Lung (tissue), 12 donors: ENCODE results near the gene ATXN3. TPM values are rescaled to one million over a fixed set of nuclear protein-coding genes. Genes with fewer than 3 reads are reported as not detected.

ENCODE experiments used
- ATAC-seq: fragments of 200-7000 bp; cut with Tn5 transposase; one replicate; pipeline ENCODE4 v1.9.1; 2020; ENCODE audit warnings: moderate number of reproducible peaks; ENCODE audit not compliant: insufficient read depth, low FRiP score
- DNase-seq, 3 donors: peaks; one replicate each; pipeline ENCODE4 v3.0.0-alpha.2; 2013 to 2017
- H3K27ac ChIP-seq, 2 donors: one replicate each; pipeline ENCODE4 v1.5.1; 2013; ENCODE audit warnings: mild to moderate bottlenecking in 2 of 2, moderate library complexity in 2 of 2, control low read depth in 1 of 2, inconsistent platforms in 1 of 2, low read depth in 1 of 2, low read length in 1 of 2
- H3K27me3 ChIP-seq, 3 donors: one replicate each; pipeline ENCODE4 v1.5.1; 2013; ENCODE audit warnings: low read length in 2 of 3; ENCODE audit not compliant: control insufficient read depth in 3 of 3, insufficient read depth in 3 of 3
- H3K36me3 ChIP-seq, 4 donors: one replicate each; pipeline ENCODE4 v1.5.1; 2013; ENCODE audit warnings: low read length in 4 of 4, mild to moderate bottlenecking in 1 of 4, moderate library complexity in 1 of 4; ENCODE audit not compliant: control insufficient read depth in 4 of 4, insufficient read depth in 4 of 4
- H3K4me1 ChIP-seq, 5 donors: one replicate each; pipeline ENCODE4 v1.5.1; 2013; ENCODE audit warnings: low read length in 5 of 5, mild to moderate bottlenecking in 2 of 5, moderate library complexity in 1 of 5; ENCODE audit not compliant: control insufficient read depth in 5 of 5, insufficient read depth in 5 of 5
- H3K4me3 ChIP-seq: one replicate; pipeline ENCODE4 v1.5.1; 2013; ENCODE audit warnings: mild to moderate bottlenecking, control low read depth, moderate library complexity
- H3K9ac ChIP-seq, 2 donors: one replicate each; pipeline ENCODE4 v1.5.1; 2013; ENCODE audit warnings: low read length in 2 of 2, control low read depth in 1 of 2; ENCODE audit not compliant: insufficient read depth in 1 of 2
- H3K9me3 ChIP-seq, 4 donors: one replicate each; pipeline ENCODE4 v1.5.1; 2013; ENCODE audit warnings: low read length in 3 of 4, mild to moderate bottlenecking in 1 of 4, moderate library complexity in 1 of 4; ENCODE audit not compliant: control insufficient read depth in 4 of 4, insufficient read depth in 3 of 4
- CTCF ChIP-seq: IDR thresholded peaks from 2 replicates; pipeline ENCODE4 v1.5.1; 2012; ENCODE audit warnings: mild to moderate bottlenecking; ENCODE audit errors: control extremely low read depth, extremely low read depth
- WGBS, 2 donors: extraction: QIAGEN DNeasy Blood & Tissue Kit; methylation state at CpG; one replicate each; pipeline ENCODE4 v1.1.7; 2013; 5-methylcytosine and 5-hydroxymethylcytosine counted together
- polyA plus RNA-seq, 2 donors: library from polyadenylated mRNA; stranded (reverse); fragments of 200-250 nt; gene quantifications; one replicate each; pipeline ENCODE4 v1.2.1, GENCODE V29; 2013
- total RNA-seq, 2 donors: library from RNA; depleted of rRNA in 1 of 2; stranded (reverse); fragments of >200 nt in 1 of 2; gene quantifications; one replicate each; pipeline ENCODE4 v1.2.1, GENCODE V29; 2014 to 2021
- donor health status: control.
- donor health status: control.
- donor health status: Bipolar disorder and iron deficiency.
- donor health status: healthy.
- donor health status: DM: yes; HTN: yes; CAD: no.

The ATXN3 gene
- total and polyA plus RNA-seq, 4 donors = 13.7 to 68.1 (median 21.3) TPM

DNA sequence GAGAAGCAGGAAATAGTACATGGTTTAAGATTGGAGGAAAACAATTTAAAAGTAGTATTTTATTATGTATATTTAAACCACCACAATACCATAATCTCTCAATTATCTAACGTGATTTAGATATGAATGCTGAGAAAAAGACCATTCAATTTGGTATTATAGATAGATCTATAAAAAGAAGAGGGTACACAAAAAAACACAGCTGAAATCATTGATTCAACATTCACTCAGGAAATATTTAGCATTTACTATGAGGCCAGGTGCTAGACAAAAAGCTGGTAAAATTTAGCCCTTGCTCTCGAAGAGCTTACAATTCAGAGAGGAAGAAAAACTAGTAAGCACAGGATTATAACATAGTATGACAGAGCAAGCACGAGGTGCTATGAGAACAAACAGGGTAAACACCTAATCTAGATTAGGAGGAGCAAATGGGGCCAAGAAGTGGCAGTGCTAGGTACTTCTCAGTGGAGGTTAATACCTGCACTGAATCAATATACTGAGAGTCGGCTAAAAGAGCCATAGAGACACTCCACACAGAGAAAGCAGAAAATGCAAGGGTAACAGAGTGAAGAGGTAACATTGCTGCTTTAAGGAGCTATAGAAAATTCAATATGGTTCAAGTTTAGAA lies 94.1 kb downstream of the ATXN3 start:
- TF ChIP-seq CTCF = no peak
- Histone ChIP-seq H3K27ac (no peak overlapping the region), H3K27me3 (no peaks in the 10 kb centered on the region), H3K9me3 (no peaks in the 10 kb centered on the region), H3K36me3 (peaks cover 16 to 41% (median 26%) of the 10 kb centered on the region in 4 donors), H3K4me1 (no peaks in the 10 kb centered on the region), H3K4me3 (no peak overlapping the region), H3K9ac (no peak overlapping the region)
- no peak for ATAC-seq
- 72 to 86% methylated on average over 4 of the region's 4 CpGs for WGBS, 2 donors
- DNase-seq = no peak

- Histone ChIP-seq H3K27ac (no peak overlapping the region), H3K9me3 (no peaks in the 10 kb centered on the region), H3K4me1 (no peaks in the 10 kb centered on the region), H3K27me3 (no peaks in the 10 kb centered on the region), H3K4me3 (no peak overlapping the region), H3K9ac (no peak overlapping the region), H3K36me3 (peaks cover 12 to 37% (median 25%) of the 10 kb centered on the region in 4 donors)
- DNase-seq (no peak), ATAC-seq (no peak)
- no peak for TF ChIP-seq CTCF
- WGBS, 2 donors = 94 to 97% methylated on average over 3 of the region's 3 CpGs
Measured at GRCh38 chr14:92010644-92011043, 95.7 kb downstream of the ATXN3 start.

DNA sequence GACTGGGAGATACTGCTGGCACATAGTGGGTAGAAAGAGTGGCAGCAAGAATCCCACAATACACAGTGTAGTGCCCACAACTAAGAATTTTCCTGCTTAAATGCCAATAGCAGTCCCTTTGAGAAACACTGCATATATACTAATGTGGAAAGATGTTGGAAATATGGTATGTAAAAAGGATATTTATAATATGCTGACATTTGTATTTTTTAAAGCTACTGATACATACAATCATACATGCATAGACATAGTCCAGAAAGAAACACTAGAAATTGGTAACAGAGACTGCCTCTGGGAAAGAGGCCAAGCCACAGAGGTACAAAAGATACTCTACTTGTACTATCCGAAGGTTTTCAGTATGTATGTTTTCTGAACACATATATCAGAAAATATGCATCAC lies 96.8 kb downstream of the ATXN3 start:
- H3K9me3 ChIP-seq = no peaks in the 10 kb centered on the region
- TF ChIP-seq CTCF = no peak
- H3K36me3 ChIP-seq = peaks cover 8 to 45% (median 26%) of the 10 kb centered on the region in 4 donors
- H3K27ac ChIP-seq = no peak overlapping the region
- no peak overlapping the region for H3K9ac ChIP-seq
- 72 to 91% methylated on average over 1 of the region's 1 CpG for whole genome bisulfite sequencing, 2 donors
- no peak for ATAC-seq
- H3K4me3 ChIP-seq = no peak overlapping the region
- no peaks in the 10 kb centered on the region for H3K4me1 ChIP-seq
- no peak for DNase-seq
- H3K27me3 ChIP-seq = no peaks in the 10 kb centered on the region

Other genes starting within 250 kb of the ATXN3 start
- 100 to 1,000 TPM in 1 of 2 donors, 10 to 100 TPM in 1; 64.5 to 128 TPM for gene TC2N, start 239.0 kb downstream of the ATXN3 start, total RNA-seq
- gene TC2N, start 239.0 kb downstream of the ATXN3 start, polyA plus RNA-seq = 10 to 100 TPM; 20.4 to 23.4 TPM
- gene FBLN5, start 158.9 kb downstream of the ATXN3 start, total RNA-seq = 10 to 100 TPM; 79.4 to 83.0 TPM
- 10 to 100 TPM; 43.1 to 64.7 TPM for gene FBLN5, start 158.9 kb downstream of the ATXN3 start, polyA plus RNA-seq
- gene TRIP11, start 66.5 kb downstream of the ATXN3 start, total RNA-seq = 10 to 100 TPM; 47.9 to 56.4 TPM
- 1 to 10 TPM; 4.0 to 6.6 TPM for gene TRIP11, start 66.5 kb downstream of the ATXN3 start, polyA plus RNA-seq
- 100 to 1,000 TPM; 108 to 173 TPM for gene NDUFB1, start 15.1 kb upstream of the ATXN3 start, total RNA-seq
- 1,000 to 10,000 TPM in 1 of 2 donors, 100 to 1,000 TPM in 1; 309 to 1,169 TPM for gene NDUFB1, start 15.1 kb upstream of the ATXN3 start, polyA plus RNA-seq
- 10 to 100 TPM; 30.9 to 49.6 TPM for gene CPSF2, start 15.4 kb upstream of the ATXN3 start, total RNA-seq
- 10 to 100 TPM in 1 of 2 donors, 1 to 10 TPM in 1; 6.1 to 17.3 TPM for gene CPSF2, start 15.4 kb upstream of the ATXN3 start, polyA plus RNA-seq
- 1 to 10 TPM; 1.1 to 2.4 TPM for gene SLC24A4, start 216.6 kb upstream of the ATXN3 start, total RNA-seq
- gene SLC24A4, start 216.6 kb upstream of the ATXN3 start, polyA plus RNA-seq = under 1 TPM; 0.47 to 0.97 TPM